GM18526 (cell line): ENCODE results near the gene PIK3C2G.

ENCODE experiments used
- POLR2A ChIP-seq: IDR thresholded peaks from 3 replicates; pipeline ENCODE4 v1.6.1; 2011; ENCODE audit not compliant: insufficient read length; ENCODE audit errors: extremely low read depth

PIK3C2G gene

GRCh38 chr12:18502422-18502968 is 241.2 kb downstream of the PIK3C2G start:
- TF ChIP-seq POLR2A = no peak

DNA sequence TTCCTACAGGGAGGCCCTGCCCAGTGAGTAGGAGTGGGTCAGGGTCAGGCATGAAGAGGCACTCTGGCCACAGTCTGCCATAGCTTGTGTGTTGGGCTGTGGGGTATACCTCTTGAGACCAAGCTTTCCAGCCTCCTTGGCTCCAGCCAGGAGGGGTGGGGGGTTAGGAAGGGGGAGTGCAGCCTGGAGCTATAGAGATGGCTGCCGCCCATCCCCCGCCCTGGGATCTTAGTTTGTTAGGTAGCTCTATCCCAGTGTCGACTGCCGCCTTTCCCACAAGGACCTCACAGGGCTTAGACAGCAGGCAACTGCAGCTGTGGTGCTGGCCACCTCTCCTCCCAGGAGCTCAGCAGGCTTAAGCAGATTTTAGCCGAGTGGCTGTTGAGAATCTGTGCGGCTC is 260.1 kb downstream of the PIK3C2G start:
- TF ChIP-seq POLR2A = no peak

DNA sequence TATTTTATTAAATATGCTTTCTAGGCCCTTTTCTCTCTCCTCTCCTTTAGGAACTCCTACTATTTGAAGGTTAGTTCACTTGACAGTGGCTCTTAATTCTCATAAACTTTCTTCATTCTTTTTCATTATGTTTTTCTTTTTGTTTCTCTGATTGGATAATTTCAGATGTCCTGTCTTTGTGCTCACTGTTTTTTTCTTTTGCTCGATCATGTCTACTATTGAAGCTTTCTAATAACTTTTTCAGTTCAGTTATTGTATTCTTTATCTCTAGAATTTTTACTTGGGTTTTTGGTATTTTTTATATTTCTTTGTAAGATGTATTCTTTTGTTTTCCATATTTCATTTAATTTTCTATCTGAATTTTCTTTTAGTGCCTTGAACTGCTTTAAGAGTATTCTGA is 261.5 kb downstream of the PIK3C2G start:
- no peak for TF ChIP-seq POLR2A

DNA sequence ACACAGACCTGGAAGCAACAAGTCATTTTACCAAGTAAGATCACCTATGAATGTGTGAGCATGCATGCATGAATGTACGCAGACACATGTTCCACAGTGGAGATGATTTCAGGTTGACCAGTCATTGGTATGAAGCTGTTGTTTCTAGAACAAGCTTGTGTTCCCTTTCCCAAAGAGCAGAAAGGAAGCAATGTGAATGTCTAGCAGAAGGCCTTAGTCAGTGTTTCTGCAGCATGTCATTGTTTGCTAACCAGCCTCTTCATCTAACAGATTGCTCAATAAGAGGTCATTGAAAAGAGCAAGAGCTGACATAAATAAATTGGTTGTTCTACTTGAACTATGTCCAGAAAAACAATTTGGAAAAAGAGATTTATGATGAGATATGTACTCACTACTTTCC is 285.1 kb downstream of the PIK3C2G start:
- no peak for TF ChIP-seq POLR2A

GRCh38 chr12:18549598-18549997 is 288.3 kb downstream of the PIK3C2G start:
- no peak for TF ChIP-seq POLR2A

GRCh38 chr12:18551106-18551505 is 289.8 kb downstream of the PIK3C2G start:
- no peak for TF ChIP-seq POLR2A

- TF ChIP-seq POLR2A = no peak
These were observed 290.4 kb downstream of the PIK3C2G start for GRCh38 chr12:18551701-18552100.

DNA sequence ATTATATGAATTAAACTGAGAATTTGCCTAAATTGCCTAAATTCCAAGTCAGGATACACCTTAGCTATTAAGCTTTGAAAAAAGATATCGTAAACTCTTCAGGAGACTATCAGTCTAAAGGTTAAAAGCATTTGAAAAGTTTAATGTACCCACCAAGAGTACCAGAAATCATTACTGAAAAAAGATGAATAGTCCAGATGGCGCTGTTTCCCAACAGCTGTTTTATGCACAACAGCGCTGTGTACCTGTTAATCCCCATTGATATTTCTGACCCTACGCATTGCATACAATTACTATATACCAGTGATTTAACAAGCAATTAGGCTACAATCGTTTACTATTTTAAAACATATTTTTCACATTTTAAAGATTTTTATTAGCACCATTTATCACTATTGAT is 291.5 kb downstream of the PIK3C2G start:
- TF ChIP-seq POLR2A = no peak

GRCh38 chr12:18556161-18556560 is 294.8 kb downstream of the PIK3C2G start:
- no peak for TF ChIP-seq POLR2A

DNA sequence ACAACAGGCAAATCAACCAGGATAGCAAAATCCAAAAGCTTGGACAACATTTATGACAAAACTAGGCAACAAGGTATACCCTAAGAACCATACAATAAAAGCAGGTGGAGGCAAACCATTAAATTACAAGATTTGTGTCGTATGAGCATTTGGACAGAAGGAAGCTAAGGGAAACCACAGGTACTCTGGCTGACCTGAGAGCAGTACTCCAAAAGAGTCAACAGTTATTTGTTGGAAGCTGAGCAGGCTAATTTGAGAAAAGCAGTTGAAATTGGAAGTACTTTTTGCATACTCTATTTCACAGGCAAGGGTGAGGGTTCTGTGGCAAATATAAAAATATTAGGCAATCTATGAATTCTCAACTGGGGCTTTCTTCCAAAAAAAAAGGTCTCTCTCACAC is 297.9 kb downstream of the PIK3C2G start:
- no peak for TF ChIP-seq POLR2A

DNA sequence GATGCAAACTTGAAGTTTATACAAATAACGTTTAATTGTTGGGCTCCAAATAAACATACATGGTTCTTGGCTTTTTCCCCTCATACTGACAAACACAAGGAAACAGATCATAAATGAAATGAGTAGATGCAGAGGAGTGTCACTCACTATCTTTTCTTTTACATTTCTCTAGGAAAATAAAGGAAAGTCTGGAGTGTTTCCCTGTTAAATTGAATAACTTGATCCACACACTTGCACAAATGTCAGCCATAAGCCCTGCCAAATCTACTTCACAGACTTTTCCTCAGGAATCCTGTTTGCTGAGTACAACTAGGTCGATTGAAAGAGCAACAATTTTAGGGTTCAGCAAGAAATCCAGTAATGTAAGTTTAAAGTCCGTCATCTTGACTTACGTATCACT is 301.2 kb downstream of the PIK3C2G start:
- no peak for TF ChIP-seq POLR2A

- no peak for TF ChIP-seq POLR2A
These were observed 303.0 kb downstream of the PIK3C2G start for GRCh38 chr12:18564306-18564705.

DNA sequence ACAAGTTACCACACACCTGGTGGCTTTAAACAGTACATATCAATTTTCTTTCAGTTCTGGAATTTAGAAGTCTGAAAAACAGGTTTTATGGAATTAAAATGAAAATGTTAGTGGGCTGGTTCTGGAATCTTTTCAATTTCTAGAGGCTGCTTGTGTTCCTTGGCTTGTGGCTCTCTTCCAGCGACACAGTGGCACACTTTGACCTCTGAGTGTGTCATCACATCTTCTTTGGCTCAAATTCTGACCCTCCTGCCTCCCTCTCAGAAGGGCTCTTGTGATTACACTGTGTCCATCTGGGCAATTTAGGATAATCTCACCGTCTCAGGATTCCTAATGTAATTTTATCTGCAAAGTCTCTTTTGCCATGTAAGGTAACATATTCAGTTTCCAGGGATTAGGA is 306.5 kb downstream of the PIK3C2G start:
- no peak for TF ChIP-seq POLR2A

GRCh38 chr12:18570543-18570942 is 309.2 kb downstream of the PIK3C2G start:
- no peak for TF ChIP-seq POLR2A

- TF ChIP-seq POLR2A = no peak
These were observed 314.8 kb downstream of the PIK3C2G start for GRCh38 chr12:18576104-18576626.

DNA sequence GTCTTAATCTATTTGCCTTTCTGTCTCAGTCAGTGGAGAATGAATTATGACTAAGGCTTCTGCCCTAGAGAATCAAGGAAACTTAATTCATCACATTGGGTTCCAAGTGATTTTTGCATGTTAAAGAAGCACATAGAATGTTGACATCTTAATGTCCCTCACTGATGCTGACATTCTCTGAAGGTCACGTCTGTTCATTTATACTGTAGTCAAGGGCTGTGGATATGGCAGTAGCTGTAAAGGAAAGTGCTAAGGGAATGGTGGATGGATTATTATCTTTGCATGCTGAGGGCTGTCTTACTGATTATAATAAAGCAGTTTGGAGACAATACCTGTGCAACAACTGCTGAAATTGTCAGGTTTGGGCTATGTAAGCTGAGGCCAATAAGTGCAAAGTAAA is 315.3 kb downstream of the PIK3C2G start:
- TF ChIP-seq POLR2A = no peak

- TF ChIP-seq POLR2A = no peak
These were observed 316.9 kb downstream of the PIK3C2G start for GRCh38 chr12:18578191-18578590.
